T-helper 1 cell (primary cell): ENCODE data around the gene APH1B.
"Not testable (repeated sequence)": the region's sequence is repeated elsewhere in the genome, so short reads cannot be mapped to it uniquely, and the experiment has no call there.

Experiments used
- DNase-seq, 5 donors: peaks; one replicate each; pipeline ENCODE4 v3.0.0-alpha.2; 2012 to 2020
- total RNA-seq, 4 donors: gene quantifications; one replicate each; lab custom pipeline; 2026; lab: John Stamatoyannopoulos, UW

APH1B gene
- 8.8 to 18.3 (median 12.2) reads per million in 4 donors for total RNA-seq

- peak; percentile 77 to 83 (median 77) for DNase-seq
Observed at GRCh38 chr15:63277038-63277892, at the start of gene APH1B. APH1B (plus strand) TSS chr15:63277605; CDS start chr15:63277624, 19 bp downstream.

GRCh38 chr15:63227689-63228088, 49.7 kb upstream of the APH1B start:
- DNase-seq, result no peak

- DNase-seq, result no peak
Observed at GRCh38 chr15:63231206-63231605, 46.2 kb upstream of the APH1B start.

GRCh38 chr15:63231706-63232105, 45.7 kb upstream of the APH1B start:
- peak in 1 of 5 donors; percentile 25 for DNase-seq

GRCh38 chr15:63232405-63232804, 45.0 kb upstream of the APH1B start:
- peak in 1 of 5 donors; percentile 47 for DNase-seq

GRCh38 chr15:63232943-63233342, 44.5 kb upstream of the APH1B start:
- no peak for DNase-seq

- no peak for DNase-seq
Observed at GRCh38 chr15:63233667-63234423, 43.6 kb upstream of the APH1B start.

GRCh38 chr15:63234451-63234870, 42.9 kb upstream of the APH1B start:
- DNase-seq, result no peak

- no peak for DNase-seq
Observed at GRCh38 chr15:63236272-63236671, 41.1 kb upstream of the APH1B start.

GRCh38 chr15:63237086-63237485, 40.3 kb upstream of the APH1B start:
- DNase-seq, result not testable (repeated sequence)

- DNase-seq, result no peak
Observed at GRCh38 chr15:63238171-63238570, 39.2 kb upstream of the APH1B start.

GRCh38 chr15:63238796-63239195, 38.6 kb upstream of the APH1B start:
- peak in 1 of 5 donors; percentile 64 for DNase-seq

- no peak for DNase-seq
Observed at GRCh38 chr15:63240109-63240508, 37.3 kb upstream of the APH1B start.

GRCh38 chr15:63241316-63241715, 36.1 kb upstream of the APH1B start:
- DNase-seq, result no peak

- no peak for DNase-seq
Observed at GRCh38 chr15:63243101-63243500, 34.3 kb upstream of the APH1B start.

GRCh38 chr15:63243776-63244175, 33.6 kb upstream of the APH1B start:
- DNase-seq, result no peak

- DNase-seq, result no peak
Observed at GRCh38 chr15:63244399-63244798, 33.0 kb upstream of the APH1B start.

- DNase-seq, result peak in 1 of 5 donors; percentile 15
Observed at GRCh38 chr15:63244976-63245645, 32.3 kb upstream of the APH1B start.

- no peak for DNase-seq
Observed at GRCh38 chr15:63246691-63247469, 30.5 kb upstream of the APH1B start.

- no peak for DNase-seq
Observed at GRCh38 chr15:63250312-63250965, 27.0 kb upstream of the APH1B start.

GRCh38 chr15:63251701-63252100, 25.7 kb upstream of the APH1B start:
- DNase-seq, result no peak

GRCh38 chr15:63252292-63252691, 25.1 kb upstream of the APH1B start:
- DNase-seq, result no peak
